ENCODE measurements around the gene TMED1.
"Not testable (repeated sequence)": the region's sequence is repeated elsewhere in the genome, so short reads cannot be mapped to it uniquely, and the experiment has no call there.

TMED1 gene

DNA sequence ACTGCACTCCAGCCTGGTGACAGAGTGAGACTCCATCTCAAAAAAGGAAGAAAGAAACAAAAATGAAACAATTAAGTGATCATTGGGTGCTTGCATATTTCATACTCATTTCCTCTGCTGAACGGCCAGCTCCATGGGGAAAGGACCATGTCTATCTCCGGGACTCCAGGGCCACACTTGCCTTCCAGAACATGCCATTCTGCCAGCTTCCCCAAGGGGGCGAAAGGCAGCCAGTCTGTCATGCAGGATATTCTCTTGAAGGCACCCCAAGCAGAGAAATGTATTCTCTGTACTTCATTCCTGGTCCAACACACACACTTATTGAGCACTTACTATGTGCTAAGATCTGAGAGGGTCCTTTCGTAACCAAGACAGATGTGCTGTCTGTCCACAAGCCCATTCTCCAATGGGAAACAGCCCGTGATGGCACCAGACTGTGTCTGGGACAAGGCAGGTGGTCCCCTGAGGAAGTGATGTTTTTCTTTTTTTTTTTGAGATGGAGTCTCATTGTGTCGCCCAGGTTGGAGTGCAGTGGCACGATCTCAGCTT, 25.2 kb upstream of the TMED1 start:
- no peak for DNase-seq

DNA sequence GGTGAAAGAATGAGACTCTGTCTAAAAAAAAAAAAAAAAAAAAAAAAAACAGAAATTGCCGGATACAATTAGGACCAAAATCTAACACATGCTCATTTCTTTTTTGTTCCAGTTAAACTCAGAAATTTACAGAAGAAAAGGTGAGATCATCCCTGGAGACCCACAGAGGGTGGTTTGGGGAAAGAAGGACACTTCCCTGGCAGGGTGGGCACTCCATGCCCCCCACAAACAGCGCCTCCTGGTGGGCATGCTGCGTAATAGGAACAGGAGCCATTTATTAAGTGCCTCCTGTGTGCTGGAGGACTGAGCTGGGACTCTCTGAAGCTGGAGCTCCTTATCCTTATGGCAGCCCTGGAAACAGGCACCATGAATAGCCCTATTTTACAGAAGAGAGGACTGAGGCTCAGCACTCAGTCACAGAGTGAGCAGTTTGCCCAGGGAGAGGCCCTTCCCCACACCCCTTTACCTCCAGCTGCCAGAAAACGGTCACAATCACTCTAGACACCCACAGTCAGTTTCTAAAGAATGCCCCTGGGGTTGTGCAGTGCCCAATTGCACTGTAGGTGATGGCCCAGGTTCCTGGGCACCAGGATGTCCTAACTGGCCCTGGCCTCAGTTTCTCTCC, 22.3 kb upstream of the TMED1 start:
- DNase-seq, result no peak

DNA sequence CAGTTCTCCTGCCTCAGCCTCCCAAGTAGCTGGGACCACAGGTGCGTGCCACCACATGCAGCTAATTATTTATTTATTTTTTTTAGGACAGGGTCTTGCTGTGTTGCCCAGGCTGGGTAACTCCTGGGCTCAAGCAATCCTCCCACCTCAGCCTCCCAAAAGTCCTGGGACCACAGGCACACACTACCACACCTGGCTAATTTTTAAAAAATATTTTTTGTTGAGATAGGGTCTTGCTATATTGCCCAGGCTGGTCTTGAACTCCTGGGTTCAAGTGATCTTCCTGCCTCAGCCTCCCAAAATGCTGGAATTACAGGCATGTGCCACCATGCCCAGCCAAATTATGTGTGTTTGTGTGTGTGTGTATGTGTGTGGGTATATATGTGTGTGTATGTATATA, 20.9 kb upstream of the TMED1 start:
- DNase-seq, result not testable (repeated sequence)

DNA sequence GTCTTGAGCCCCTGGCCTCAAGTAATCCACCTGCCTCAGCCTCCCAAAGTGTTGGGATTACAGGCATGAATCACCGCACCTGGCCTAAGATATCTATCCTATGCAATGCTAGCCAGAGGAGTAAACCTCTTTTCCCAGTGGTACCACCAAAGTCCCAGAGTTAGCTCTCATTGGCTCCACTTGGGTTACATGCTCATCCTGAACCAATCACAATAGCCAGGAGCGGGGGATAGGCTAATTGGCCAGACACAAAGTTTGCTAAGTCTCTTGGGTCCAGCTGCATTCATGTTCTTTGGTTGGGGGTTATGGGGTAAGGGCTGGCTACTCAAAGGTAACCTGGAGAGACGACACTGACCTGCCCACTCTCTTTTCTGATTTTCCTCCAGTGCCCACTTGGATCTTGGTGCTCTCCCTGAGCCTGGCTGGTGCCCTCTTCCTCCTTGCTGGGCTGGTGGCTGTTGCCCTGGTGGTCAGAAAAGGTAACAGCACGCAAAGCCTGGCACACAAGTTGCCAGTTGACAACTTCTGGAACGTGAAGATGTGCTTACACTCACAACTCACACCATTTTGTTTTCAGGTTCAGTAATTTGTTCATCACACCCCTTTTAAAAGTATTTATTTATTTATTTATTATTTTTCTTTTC, 20.0 kb upstream of the TMED1 start:
- DNase-seq, result no peak

DNA sequence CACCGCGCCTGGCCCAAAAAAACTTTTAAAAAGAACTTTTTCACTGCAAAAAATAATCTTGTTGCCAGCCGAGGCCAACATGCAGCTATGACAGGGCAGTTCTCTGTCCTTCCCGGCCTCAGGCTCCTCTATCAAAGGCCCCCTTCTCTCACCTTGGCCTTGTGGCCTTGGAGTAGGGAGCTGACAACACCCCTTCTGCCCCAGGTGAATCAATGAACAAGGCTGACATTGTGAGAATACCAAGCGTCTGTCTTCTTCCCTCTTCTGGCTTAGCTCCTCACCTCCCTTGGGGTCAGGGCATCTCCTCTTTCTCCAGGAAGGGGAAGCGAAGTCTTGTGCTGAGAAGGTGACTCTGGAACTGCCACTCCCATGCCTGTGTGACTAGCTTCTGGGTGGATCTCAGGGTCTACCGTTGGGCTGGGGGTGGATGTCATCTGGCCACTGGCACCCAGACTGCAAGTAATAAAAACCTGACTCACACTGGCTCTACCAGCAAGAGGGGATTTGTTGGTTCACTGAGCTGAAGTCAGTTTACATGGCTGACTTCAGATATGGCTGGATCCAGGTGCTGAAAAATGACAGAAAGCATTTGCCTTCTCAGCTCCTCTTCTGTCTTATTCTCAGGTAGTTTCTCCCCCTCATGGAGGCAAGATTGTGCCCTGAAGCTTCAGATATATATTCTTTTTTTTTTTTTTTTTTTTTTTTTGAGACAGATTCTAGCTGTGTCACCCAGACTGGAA, 18.5 kb upstream of the TMED1 start:
- DNase-seq, result no peak

DNA sequence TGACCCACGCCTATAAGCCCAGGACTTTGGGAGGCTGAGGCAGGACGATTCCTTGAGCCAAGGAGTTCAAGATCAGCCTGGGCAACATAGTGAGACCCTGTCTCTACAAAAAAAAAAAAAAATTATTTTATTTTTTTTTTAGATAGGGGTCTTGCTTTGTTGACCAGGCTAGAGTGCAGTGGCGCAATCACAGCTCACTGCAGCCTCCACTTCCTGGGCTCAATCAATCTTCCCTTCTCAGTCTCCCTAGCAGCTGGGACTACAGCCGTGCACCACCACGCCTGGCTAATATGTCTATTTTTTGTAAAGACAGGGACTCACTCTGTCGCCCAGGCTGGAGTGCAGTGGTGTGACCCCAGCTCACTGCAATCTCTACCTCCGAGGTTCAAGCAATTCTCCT, 16.9 kb upstream of the TMED1 start:
- no peak for DNase-seq

DNA sequence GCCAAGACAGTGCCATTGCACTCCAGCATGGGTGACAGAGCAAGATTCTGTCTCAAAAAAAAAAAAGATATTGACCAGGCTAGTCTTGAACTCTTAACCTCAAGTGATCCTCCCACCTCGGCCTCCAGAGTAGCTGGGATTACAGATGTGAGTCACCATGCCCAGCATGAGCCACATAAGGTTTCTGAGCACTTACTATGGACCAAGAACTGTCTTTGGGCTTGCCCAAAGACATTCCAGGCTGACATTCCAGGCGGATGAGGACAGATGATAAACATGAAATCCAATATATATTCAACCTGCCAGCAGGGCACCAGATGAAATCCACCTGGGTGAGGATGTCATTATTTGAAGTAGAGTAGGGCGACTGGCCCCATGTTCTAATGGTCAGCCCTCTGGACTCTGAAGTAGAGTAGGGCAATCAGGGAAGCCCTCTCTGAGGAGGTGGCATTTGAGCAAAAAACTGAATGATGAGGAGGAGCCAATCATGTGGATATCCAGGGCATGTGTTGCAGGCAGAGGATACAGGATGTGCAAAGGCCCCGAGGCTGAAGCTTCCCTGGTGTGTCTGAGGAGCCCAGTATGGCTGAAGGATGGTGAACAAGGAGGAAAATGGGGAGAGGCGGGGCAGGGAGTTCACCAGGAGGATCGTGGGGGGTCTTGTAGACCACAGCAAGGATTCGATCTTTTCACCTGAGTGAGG, 16.2 kb upstream of the TMED1 start:
- DNase-seq, result no peak

DNA sequence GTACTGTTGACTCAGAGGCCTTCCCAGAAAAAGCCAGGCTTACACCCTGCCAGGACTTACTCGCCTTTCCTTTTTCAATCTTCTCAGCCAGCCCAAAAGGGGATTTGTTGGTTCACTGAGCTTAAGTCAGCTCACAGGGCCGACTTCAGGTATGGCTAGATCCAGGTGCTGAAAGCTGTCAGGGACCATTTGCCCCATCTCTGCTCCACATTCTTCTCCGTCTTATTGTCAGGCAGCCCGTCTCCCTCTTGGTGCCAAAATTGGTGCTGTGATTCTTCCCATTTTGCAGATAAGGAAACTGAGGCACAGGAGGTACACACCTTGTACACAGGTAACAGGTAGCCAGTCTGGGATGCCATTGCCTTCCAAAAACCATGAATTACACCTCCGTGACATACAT, 14.6 kb upstream of the TMED1 start:
- DNase-seq, result no peak

DNA sequence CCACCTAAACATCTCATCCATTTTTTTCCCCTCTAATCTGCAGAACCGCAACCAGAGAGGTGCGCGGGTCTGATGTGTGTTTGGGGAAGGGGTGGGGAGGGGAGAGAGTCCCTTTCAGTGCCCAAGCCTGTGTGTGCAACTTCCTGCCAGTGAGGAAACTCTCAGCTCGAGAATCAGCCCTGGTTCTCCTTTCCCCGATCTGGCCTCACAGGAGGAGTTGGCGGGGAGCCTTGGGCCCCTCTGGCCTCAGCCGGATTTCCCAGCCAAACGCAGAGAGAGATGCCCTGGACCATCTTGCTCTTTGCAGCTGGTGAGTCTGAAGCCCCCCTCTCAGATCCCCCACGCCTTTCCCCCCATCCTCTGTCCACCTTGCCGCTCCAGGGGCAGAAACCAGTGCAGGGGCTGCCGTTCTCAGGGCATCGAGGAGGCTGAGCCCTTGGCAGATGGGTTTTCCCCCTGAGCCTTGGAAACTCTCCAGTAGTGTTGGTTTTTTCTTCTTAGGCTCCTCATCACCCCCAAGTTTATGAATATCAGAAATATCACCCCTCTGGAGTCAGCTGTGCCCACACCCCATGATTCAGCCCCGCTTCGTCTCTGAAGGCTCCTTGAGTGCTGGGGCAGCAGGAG, 12.3 kb upstream of the TMED1 start, which contains the start of gene C19orf38:
C19orf38 (plus strand) TSS at position 186 of the 627 bp plus-strand sequence; CDS start at position 280, 94 bp downstream.
- no peak for DNase-seq

DNA sequence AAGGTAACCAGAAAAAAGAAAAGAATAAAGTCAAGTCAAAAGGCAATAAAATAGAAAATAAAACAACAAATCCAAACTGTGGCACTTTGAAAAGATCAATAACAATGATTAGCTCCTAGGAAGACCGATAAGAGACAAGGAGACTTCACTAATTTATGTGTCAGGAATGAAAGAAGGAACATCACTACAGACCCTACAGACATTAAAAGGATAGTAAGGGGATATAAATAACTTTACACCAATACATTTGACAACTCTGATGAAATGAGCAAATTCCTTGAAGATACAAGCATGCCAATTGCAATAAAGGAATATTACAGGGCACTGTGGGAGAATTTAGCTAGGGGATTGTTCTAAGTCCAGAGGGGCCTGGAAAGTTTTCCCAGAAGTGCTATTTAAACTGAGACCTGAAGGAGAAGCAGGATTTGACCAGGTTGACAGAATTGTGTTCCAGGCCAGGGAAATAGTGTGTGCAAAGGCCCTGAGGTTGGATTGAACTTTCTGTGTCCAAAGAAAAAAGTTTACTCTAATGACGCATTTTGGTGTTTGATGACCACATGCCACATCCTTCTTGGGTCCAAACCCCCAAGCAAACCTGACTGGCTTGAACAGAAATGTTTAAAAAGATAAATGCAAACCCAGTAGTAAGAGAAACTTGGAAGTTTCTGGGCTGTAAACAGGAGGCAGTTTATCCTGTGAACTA, 10.6 kb upstream of the TMED1 start:
- no peak for DNase-seq

DNA sequence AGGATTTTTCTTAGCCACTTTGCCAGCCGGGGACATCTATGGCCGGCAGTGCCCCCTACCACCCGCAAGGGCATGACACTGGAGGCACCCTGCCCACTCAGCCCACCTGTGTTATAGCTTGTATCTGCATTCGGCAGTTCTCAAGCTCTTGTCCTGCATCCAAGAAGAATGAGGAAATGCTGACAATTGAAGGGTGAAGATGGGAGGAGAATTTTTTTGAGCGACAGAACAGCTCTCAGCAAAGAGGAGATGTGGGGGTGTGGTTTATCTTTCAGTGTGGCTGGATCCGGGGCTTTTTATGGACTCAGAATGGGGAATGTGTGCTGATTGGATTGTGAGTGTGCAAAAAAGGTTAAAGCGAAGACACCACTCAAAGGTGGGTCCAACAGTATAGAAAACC, 6.8 kb upstream of the TMED1 start:
- no peak for DNase-seq

DNA sequence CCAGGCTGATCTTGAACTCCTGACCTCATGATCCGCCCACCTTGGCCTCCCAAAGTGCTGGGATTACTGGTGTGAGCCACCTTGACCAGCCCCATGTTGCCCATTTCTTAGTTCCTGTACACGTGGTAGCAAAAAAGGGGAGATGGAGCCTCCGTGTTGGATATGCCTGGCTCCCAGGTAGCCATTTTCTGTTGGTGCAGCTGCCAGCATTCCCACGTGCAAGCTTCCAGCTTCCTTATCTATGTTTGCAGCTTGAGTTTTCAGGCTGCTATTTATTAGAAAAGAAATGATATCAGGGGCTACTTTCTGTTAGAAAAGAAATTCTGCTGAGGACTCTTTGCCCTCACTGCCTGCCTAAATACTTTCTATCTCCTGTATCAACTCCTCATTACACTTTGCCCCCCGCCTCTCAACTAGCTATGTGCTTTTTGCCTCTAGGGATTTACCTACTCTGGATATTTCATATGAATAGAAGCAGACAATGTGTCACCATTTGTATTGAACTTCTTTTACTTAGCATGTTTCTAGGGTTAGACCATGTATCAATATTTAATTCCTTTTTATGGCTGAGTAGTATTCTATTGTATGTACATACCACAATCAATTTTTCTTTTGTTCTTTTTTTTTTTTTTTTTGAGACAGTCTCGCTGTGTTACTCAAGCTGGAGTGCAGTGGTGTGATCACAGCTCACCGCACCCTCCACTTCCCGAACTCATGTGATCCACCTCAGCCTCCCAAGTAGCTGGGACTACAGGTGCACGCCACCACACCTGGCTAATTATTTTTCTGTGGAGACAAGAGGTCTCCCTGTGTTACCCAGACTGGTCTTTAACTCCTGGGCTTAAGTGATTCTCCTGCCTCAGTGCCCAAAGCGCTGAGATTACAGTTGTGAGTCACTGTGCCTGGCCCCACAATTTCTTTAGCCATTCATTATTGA, 3.4 kb upstream of the TMED1 start:
- DNase-seq, result no peak

DNA sequence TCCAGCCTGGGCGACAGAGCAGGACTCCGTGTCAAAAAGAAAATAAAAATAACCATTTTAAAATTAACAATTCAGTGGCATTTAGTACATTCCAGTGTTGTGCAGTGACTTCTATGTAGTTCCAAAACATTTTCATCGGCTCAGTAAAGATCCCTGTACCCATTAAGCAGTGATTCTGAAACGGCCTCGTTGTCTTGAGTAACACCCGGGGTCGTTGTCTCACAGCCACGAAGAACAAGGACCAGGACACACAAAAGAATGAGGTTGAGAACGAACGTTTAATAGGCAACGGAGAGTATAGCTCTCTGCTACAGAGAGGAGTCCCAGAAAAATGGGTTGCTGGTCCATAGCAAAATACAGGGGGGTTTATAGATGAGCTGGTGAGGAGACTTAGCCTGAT, 2.4 kb upstream of the TMED1 start:
- no peak for DNase-seq

DNA sequence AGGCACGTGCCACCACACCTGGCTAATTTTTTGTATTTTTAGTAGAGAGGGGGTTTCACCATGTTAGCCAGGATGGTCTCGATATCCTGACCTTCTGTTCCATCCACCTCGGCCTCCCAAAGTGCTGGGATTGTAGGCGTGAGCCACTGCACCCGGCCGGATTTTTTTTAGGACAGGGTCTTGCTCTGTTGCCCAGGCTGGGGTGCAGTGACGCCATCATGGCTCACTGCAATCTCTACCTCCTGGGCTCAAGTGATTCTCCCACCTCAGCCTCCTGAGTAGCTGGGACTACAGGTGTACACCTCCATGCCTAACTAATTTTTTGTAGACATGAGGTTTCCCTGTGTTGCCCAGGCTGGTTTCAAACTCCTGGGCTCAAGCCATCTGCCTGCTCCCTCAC, 1.6 kb upstream of the TMED1 start:
- DNase-seq, result not testable (repeated sequence)

DNA sequence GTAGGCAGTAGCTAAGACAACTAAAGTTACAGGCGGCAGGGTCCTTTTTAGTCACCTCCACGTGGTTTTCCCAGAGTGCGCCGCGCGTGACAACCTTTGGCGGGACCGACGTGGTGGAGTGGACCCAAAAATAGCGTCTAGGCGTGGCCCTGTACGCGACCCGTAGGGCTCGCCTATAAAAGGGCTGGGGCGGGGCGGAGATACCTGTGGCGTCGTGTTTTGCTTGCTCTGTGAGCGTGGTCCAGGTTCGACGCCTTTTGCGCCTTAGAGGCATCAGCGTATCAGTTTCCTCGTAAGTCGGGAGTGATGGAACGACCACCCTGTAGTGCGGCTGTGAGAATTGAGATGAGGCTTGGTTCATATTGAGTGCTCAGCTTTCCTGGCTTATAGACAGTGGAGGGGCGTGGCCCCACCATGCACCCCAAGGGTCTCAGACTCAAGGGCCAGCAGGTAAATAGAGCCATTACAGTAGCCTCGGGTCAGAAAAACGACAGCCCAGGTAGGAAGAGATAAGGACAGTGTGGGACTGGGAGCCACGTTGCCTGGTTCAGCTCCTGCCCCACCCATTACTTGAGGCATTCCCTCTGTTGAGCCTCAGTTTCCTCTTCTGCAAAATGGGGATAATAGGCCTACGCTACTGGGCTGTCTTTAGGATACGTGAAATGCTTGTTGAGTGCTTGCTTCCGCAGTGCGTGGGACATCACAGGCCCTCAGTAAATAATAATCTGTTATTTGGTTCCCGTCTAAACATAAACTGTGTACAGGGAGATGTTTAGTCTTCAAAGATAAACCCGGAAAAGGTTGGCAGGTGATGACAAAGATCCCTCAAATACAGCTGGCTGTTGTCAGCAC, 693 bp upstream of the TMED1 start:
- DNase-seq, result no peak

DNA sequence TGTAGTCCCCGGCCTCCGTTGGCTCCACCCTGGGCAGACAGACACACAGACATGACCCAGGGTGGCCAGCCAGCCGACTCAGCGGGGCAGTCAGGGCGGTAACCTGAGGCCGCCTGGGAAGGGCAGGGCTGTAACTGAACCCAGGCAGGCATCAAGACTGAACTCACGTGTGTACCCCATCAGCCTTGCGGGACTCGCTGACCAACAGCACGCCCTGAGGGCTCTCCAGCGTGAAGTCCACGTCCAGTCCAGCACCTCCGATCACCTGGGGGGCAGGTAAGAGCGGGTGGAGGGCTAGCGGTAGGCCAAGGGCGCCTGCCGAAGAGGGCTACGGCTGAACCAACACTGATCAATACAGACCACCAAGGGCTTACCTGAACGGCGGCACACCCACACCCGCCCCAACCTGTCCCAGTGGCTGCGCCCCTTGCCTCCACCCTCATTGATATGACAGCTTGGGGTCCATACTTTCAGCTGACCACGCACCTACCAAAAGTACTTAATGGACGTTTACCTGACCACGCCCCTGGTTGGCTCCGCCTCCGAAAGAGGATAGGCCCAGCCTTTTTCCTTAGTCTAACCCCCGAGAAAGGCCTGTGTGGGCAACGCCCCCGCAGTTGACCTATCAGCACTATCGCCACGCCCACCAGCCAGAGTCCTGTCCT, 791 bp downstream of the TMED1 start:
- no peak for DNase-seq

DNA sequence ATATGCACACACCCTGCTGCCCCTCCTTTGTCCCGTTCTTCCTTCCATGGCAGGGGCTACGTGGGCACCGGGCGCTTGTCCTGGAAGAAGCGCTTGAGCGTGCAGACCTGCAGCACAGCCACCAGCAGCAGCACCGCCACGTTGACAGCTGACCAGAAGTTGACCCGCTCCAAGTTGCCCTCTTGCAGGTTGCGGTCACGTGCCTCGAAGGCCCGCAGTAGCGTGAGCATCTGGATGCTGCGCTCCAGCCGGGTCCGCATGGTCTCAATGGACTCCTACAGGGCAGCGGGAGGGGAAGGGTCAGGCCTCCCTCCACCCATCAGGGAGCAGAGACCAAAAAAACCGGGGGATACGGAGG, 3.1 kb downstream of the TMED1 start:
- DNase-seq, result no peak

DNA sequence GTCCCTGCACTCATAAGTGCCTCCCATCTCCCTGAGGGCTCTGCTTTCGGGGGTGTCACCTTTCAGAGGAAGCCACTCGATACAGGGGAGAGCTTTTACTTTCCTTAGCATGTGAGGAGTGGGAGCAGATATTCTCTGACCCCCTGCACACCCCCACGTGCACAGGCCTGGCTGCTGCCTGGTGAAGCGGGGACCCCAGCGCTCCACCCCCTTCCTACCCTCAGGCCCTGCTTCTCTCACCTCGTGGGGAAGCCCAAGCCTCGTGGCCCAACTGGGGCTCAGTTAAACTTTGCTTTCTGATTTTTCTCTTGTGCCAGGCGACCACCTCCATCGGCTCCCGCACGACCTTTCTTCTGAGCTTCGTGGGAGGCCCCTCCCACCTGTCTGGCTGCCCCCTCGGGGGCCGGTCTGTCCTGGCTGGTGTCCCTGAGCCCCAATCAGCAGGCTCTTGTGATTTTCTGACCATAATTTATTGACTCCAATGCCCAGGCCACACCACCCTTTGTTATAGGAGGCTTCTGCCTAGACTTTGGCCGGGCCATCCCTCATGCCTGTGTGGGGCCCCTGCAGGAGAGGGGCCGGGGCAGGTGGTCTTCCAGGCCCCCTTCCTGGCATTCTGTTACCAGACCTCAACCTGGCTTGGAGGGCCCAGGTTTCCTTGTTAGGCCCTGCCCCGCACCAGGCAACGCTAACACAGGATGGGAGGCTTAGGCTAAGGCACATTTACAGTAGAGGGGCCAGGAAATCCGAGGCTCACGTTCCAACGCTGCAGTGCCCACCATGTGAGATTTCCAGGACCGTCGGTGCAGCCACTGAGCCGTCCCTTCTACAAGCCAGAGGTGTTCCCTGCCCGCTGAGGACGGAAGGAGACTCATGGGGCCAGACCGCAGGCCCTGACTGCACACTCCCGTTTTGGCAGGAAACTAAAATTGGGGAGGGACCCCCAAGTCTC, 3.7 kb downstream of the TMED1 start:
- DNase-seq, result no peak

Data from NCI-H2029 treated with DMSO at 0.1 percent for 48 hours (cell line).